HepG2 (cell line): Measurements from ENCODE around the gene PRM2. TPM values are rescaled to one million over a fixed set of nuclear protein-coding genes. Genes with fewer than 3 reads are reported as not detected.

Experiments used
- GTF2F1 ChIP-seq: fragments of 150-350 bp; IDR thresholded peaks from 2 replicates; pipeline ENCODE4 v1.6.1; 2014; ENCODE audit warnings: low read length
- ISL2 ChIP-seq: sonication (generic); formaldehyde crosslinking; IDR thresholded peaks from 2 replicates; pipeline ENCODE4 v1.5.0; 2020; ENCODE audit warnings: missing genetic modification reagents
- KIAA2018 ChIP-seq: sonication (generic); formaldehyde crosslinking; IDR thresholded peaks from 2 replicates; pipeline ENCODE4 v1.5.0; 2020; ENCODE audit warnings: mild to moderate bottlenecking, missing genetic modification reagents, borderline replicate concordance
- POGZ ChIP-seq: sonication (generic); formaldehyde crosslinking; IDR thresholded peaks from 2 replicates; pipeline ENCODE4 v1.4.0; 2020; ENCODE audit warnings: mild to moderate bottlenecking, missing genetic modification reagents
- POLR2AphosphoS5 ChIP-seq: IDR thresholded peaks from 2 replicates; pipeline ENCODE4 v1.6.1; 2012; ENCODE audit warnings: low read depth, low read length
- ZFX ChIP-seq: sonication (generic); formaldehyde crosslinking; IDR thresholded peaks from 2 replicates; pipeline ENCODE4 v1.4.0; 2020; ENCODE audit warnings: mild to moderate bottlenecking, low read depth, missing genetic modification reagents, moderate library complexity
- ZMYM2 ChIP-seq: sonication (generic); formaldehyde crosslinking; IDR thresholded peaks from 2 replicates; pipeline ENCODE4 v1.8.0; 2022; ENCODE audit warnings: mild to moderate bottlenecking, missing genetic modification reagents
- ZNF225 ChIP-seq: sonication (generic); formaldehyde crosslinking; IDR thresholded peaks from 2 replicates; pipeline ENCODE4 v1.4.0; 2020; ENCODE audit warnings: mild to moderate bottlenecking, missing genetic modification reagents
- ZNF30 ChIP-seq: sonication (generic); formaldehyde crosslinking; IDR thresholded peaks from 2 replicates; pipeline ENCODE4 v1.5.0; 2020; ENCODE audit warnings: mild to moderate bottlenecking, missing genetic modification reagents
- ZNF777 ChIP-seq: sonication (generic); formaldehyde crosslinking; IDR thresholded peaks from 2 replicates; pipeline ENCODE4 v1.4.0; 2020; ENCODE audit warnings: missing genetic modification reagents
- ZZZ3 ChIP-seq: sonication (generic); formaldehyde crosslinking; IDR thresholded peaks from 2 replicates; pipeline ENCODE4 v1.4.0; 2020; ENCODE audit warnings: missing genetic modification reagents, mild to moderate bottlenecking, borderline replicate concordance
- polyA plus RNA-seq, 8 experiments: library from polyadenylated mRNA; depleted of rRNA in 3 of 8; stranded (reverse) in 7 of 8; unstranded in 1 of 8; fragments of >200 nt; fragmentation: Illumina TruSeq in 4 of 8; extraction: Trizol in 4 of 8; gene quantifications; 2 replicates each; pipeline versions ENCODE4 v1.2.1 to v1.2.3, GENCODE V29; 2011 to 2016; ENCODE audit warnings: low read depth in 4 of 8, missing spikeins in 1 of 8, mixed read lengths in 1 of 8; ENCODE audit not compliant: insufficient read depth in 1 of 8
- total RNA-seq, 5 experiments: library from RNA; depleted of rRNA; stranded (reverse); fragments of >200 nt; fragmentation: Illumina TruSeq; extraction: Trizol; gene quantifications; 2 replicates each; pipeline ENCODE4 v1.2.3, GENCODE V29; 2016; ENCODE audit warnings: low read depth in 1 of 5
- TF ChIP-seq, protein P1 (sequence below): sonication (generic); formaldehyde crosslinking; IDR thresholded peaks from 2 replicates; pipeline ENCODE4 v1.8.1; 2022; ENCODE audit warnings: low read depth, mild to moderate bottlenecking, missing genetic modification reagents
- TF ChIP-seq, protein P2 (sequence below): sonication (generic); formaldehyde crosslinking; IDR thresholded peaks from 2 replicates; pipeline ENCODE4 v1.5.1; 2020; ENCODE audit warnings: mild to moderate bottlenecking, missing genetic modification reagents, moderate library complexity
- TF ChIP-seq, protein P3 (sequence below): IDR thresholded peaks from 2 replicates; pipeline ENCODE4 v1.6.1; 2012; ENCODE audit warnings: inconsistent platforms

Gene PRM2
- total and polyA plus RNA-seq, 2 of the 13 experiments (the other 11 are each of a cell fraction or from before 2014, with no cell fraction given): 0.54 TPM; not detected in 1

DNA sequence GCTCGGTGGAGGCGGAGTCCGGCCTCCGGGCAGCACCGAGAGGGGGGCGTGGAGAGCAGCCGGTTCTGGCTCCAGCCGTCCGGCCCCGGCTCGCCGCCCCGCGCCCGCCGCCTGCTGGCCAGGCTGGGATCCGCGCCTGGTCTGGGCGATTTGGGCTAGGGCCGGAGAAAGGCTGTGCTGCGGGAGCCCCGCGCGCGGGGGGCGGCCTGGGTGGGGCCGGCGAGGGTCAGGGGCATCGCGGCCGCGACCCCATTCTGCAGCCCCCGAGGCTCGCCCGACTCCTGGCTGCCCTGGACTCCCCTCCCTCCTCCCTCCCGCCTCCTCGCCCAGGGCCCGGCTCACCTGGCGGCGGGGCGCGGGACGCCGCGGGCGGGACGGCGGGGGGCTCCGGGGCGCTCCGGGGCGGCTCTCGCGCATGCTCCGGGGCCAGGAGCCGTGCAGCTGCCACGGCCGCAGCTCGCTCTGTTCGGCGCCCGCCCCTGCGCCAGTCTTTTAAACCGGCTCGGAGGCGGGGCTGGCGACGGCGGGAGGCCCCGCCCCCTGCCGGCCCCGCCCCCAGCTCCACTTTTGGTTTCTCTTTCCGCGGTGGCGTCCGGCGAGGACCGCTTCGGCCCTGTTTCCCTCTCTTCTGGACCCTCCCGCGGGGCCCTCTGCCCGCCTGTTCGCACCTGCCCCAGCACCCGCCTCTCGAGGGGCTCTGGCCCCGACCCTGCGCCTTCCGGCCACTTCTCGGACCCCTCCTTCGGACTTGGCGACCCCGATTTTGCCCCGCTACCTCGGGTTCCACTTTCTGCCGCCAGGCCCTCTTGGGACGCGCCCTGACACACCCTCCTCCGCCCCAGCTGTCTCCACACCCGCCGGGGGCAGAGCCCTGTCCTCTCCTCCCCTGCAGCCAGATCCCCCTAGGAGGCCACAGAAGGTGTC is 20.3 kb downstream of the PRM2 start, which contains the start of gene SOCS1 (continued):
- TF ChIP-seq KIAA2018 (CRISPR knock-in tag): no peak
- peak; percentile 88 for TF ChIP-seq ZFX (CRISPR knock-in tag)
- peak; percentile 95 for TF ChIP-seq POLR2AphosphoS5
- TF ChIP-seq, protein P1, sequence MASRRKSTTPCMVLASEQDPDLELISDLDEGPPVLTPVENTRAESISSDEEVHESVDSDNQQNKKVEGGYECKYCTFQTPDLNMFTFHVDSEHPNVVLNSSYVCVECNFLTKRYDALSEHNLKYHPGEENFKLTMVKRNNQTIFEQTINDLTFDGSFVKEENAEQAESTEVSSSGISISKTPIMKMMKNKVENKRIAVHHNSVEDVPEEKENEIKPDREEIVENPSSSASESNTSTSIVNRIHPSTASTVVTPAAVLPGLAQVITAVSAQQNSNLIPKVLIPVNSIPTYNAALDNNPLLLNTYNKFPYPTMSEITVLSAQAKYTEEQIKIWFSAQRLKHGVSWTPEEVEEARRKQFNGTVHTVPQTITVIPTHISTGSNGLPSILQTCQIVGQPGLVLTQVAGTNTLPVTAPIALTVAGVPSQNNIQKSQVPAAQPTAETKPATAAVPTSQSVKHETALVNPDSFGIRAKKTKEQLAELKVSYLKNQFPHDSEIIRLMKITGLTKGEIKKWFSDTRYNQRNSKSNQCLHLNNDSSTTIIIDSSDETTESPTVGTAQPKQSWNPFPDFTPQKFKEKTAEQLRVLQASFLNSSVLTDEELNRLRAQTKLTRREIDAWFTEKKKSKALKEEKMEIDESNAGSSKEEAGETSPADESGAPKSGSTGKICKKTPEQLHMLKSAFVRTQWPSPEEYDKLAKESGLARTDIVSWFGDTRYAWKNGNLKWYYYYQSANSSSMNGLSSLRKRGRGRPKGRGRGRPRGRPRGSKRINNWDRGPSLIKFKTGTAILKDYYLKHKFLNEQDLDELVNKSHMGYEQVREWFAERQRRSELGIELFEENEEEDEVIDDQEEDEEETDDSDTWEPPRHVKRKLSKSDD: 0 out of 2 replicates have a peak, but pooled peaks have one; percentile 21
- TF ChIP-seq POGZ (CRISPR knock-in tag): peak; percentile 63; the same call in 1 of the 2 replicates
- TF ChIP-seq ZZZ3: 0 out of 2 replicates have a peak, but pooled peaks have one; percentile 4
- TF ChIP-seq ZMYM2: no peak
- peak; percentile 86 for TF ChIP-seq ZNF777 (CRISPR knock-in tag)
- TF ChIP-seq ZNF30 (CRISPR knock-in tag): no peak
- peak; percentile 94 for TF ChIP-seq GTF2F1
- TF ChIP-seq ZNF225 (CRISPR knock-in tag): peak; percentile 73; the same call in 1 of the 2 replicates
- TF ChIP-seq, protein P2, sequence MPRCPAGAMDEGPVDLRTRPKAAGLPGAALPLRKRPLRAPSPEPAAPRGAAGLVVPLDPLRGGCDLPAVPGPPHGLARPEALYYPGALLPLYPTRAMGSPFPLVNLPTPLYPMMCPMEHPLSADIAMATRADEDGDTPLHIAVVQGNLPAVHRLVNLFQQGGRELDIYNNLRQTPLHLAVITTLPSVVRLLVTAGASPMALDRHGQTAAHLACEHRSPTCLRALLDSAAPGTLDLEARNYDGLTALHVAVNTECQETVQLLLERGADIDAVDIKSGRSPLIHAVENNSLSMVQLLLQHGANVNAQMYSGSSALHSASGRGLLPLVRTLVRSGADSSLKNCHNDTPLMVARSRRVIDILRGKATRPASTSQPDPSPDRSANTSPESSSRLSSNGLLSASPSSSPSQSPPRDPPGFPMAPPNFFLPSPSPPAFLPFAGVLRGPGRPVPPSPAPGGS (CRISPR knock-in tag): no peak
- TF ChIP-seq ISL2: peak; percentile 42; the same call in 1 of the 2 replicates
- TF ChIP-seq, protein P3, sequence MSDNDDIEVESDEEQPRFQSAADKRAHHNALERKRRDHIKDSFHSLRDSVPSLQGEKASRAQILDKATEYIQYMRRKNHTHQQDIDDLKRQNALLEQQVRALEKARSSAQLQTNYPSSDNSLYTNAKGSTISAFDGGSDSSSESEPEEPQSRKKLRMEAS: peak; percentile 48; the same call in 1 of the 2 replicates
